Kidney (tissue), 14 donors: Measurements from ENCODE around the gene TSPAN31. TPM values are rescaled to one million over a fixed set of nuclear protein-coding genes. Genes with fewer than 3 reads are reported as not detected.

ENCODE experiments used
- DNase-seq, 5 donors: peaks; one replicate each; pipeline ENCODE4 v3.0.0-alpha.2; 2013 to 2020
- FAIRE-seq: peaks from 2 replicates; lab custom pipeline; 2012; peaks lifted over from hg19 to GRCh38; lab: Jason Lieb, UNC
- H3K27ac ChIP-seq, 2 donors: one replicate each; pipeline ENCODE4 v1.7.0; 2013; ENCODE audit warnings: low read depth in 2 of 2, low read length in 2 of 2, inconsistent platforms in 1 of 2
- H3K27me3 ChIP-seq: one replicate; pipeline ENCODE4 v1.7.1; 2013; ENCODE audit warnings: low read length, inconsistent platforms; ENCODE audit not compliant: control insufficient read depth, insufficient read depth
- H3K36me3 ChIP-seq, 3 donors: one replicate each; pipeline versions ENCODE4 v1.7.0 to v1.7.1; 2013; ENCODE audit warnings: low read length in 3 of 3, control low read depth in 1 of 3, inconsistent platforms in 1 of 3; ENCODE audit not compliant: insufficient read depth in 3 of 3, control insufficient read depth in 2 of 3
- H3K4me1 ChIP-seq, 3 donors: one replicate each; pipeline versions ENCODE4 v1.7.0 to v1.7.1; 2013; ENCODE audit warnings: low read length in 3 of 3, inconsistent platforms in 1 of 3, low read depth in 1 of 3; ENCODE audit not compliant: control insufficient read depth in 2 of 3, insufficient read depth in 2 of 3
- H3K4me3 ChIP-seq, 3 donors: one replicate each; pipeline versions ENCODE4 v1.7.0 to v1.8.1; 2013; ENCODE audit warnings: low read length in 3 of 3, control low read depth in 1 of 3, inconsistent platforms in 1 of 3
- H3K9ac ChIP-seq, 3 donors: one replicate each; pipeline versions ENCODE4 v1.7.0 to v1.7.1; 2013; ENCODE audit warnings: low read length in 3 of 3, control low read depth in 1 of 3, inconsistent platforms in 1 of 3
- H3K9me3 ChIP-seq, 3 donors: one replicate each; pipeline versions ENCODE4 v1.7.0 to v1.7.1; 2013; ENCODE audit warnings: low read length in 3 of 3, control low read depth in 1 of 3, inconsistent platforms in 1 of 3; ENCODE audit not compliant: control insufficient read depth in 2 of 3, insufficient read depth in 1 of 3
- CTCF ChIP-seq: IDR thresholded peaks from 3 replicates; pipeline ENCODE4 v1.5.1; 2012; ENCODE audit warnings: mild to moderate bottlenecking, moderate library complexity, borderline replicate concordance; ENCODE audit not compliant: insufficient read depth; ENCODE audit errors: extremely low read depth
- intact Hi-C: fragments of 100-400 bp; cut with DNase I; formaldehyde crosslinking; loops from one replicate; pipeline ENCODE4 v1.11.1; 2022
- polyA plus RNA-seq: library from polyadenylated mRNA; stranded (reverse); fragments of 350-450 nt; fragmentation: Illumina TruSeq; extraction: RNeasy Lipid Tissue Mini Kit (QIAGEN cat#74804); gene quantifications from one replicate; pipeline ENCODE4 v1.2.3, GENCODE V29; 2014; ENCODE audit warnings: low read depth, low replicate concordance; ENCODE audit not compliant: insufficient read depth
- total RNA-seq: library from RNA; stranded (reverse); fragmentation: NEBNext Ultra II Directional; extraction: Animal tissue kit (Norgen Biotek cat#: 25700); gene quantifications from one replicate; pipeline ENCODE4 v1.2.1, GENCODE V29; 2021
- donor health status: control.
- donor health status: control.
- donor health status: control.
- donor health status: control.
- donor health status: control.
- donor health status: DM: yes; HTN: yes; CAD: no.
- donor health status: Normal renal cell carcinoma (clear cell type).

TSPAN31 gene
- total and polyA plus RNA-seq, 2 donors from 2014 or later: 53.3 to 60.1 TPM

- Histone ChIP-seq H3K27ac (peak overlapping the region; percentile 20 to 77), H3K27me3 (no peaks in the 10 kb centered on the region), H3K4me3 (peak overlapping the region; percentile 53 to 59 (median 58)), H3K36me3 (peaks cover 0 to 8% (median 8%) of the 10 kb centered on the region in 3 donors), H3K4me1 (peaks cover 4 to 21% (median 6%) of the 10 kb centered on the region in 3 donors), H3K9me3 (no peaks in the 10 kb centered on the region), H3K9ac (peak overlapping the region in 2 of 3 donors; percentile 9 to 54)
- DNase-seq (no peak), FAIRE-seq (no peak)
- intact Hi-C loops: no loop called here
- no peak for TF ChIP-seq CTCF
These were observed 7.8 kb downstream of the TSPAN31 start for GRCh38 chr12:57752668-57753000.

DNA sequence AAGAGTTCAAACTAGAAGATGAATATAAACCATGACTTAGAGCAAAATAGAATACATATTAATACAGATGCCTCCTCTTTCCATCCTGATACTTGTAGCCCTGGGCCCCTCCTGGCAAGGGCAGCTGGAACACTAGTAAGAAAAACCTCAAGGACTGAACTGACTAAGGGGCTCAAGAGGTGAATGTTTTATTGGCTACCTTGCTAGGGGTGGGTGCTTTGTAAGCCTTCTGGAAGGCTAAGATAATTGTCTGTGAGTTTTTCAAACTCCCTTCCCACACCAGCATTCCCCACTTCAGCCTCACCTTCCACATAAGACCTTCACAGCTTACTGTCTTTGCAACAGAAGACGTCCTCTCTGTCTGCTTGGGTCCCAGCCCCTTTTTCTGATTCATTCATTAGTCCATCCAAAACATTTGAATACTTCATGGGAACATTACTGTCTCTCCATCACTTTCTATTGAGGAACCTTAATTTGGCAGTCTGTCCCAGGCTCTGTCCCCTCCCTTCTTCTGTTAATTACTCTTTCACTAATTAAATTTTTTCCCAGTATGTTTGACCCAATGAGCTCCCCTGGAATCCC lies 9.0 kb downstream of the TSPAN31 start:
- Histone ChIP-seq H3K4me1 (peaks cover 4 to 21% (median 6%) of the 10 kb centered on the region in 3 donors), H3K36me3 (peaks cover 4 to 8% (median 6%) of the 10 kb centered on the region in 3 donors), H3K27me3 (no peaks in the 10 kb centered on the region), H3K9me3 (no peaks in the 10 kb centered on the region), H3K4me3 (peak overlapping the region in 1 of 3 donors; percentile 2), H3K9ac (no peak overlapping the region), H3K27ac (no peak overlapping the region)
- TF ChIP-seq CTCF: no peak
- intact Hi-C loops: no loop called here
- DNase-seq (no peak), FAIRE-seq (no peak)

GRCh38 chr12:57754411-57755193 lies 9.8 kb downstream of the TSPAN31 start, which contains the start of gene MARCHF9:
TSS of gene MARCHF9 (plus strand) at chr12:57755103. CDS start at chr12:57755529, 426 bp downstream.
- Histone ChIP-seq H3K27ac (peak within 1 kb of the TSS in 1 of 2 donors; percentile 63), H3K36me3 (peaks cover 2 to 8% (median 4%) of the 10 kb centered on the region in 3 donors), H3K4me3 (peak within 1 kb of the TSS; percentile 73 to 87 (median 74)), H3K9ac (peak within 1 kb of the TSS in 2 of 3 donors; percentile 46 to 52), H3K9me3 (no peaks in the 10 kb centered on the region), H3K27me3 (no peaks in the 10 kb centered on the region), H3K4me1 (peaks cover 4 to 21% (median 6%) of the 10 kb centered on the region in 3 donors)
- FAIRE-seq (no peak), DNase-seq (peak; percentile 81 to 93 (median 90))
- intact Hi-C loops: no loop called here
- TF ChIP-seq CTCF: no peak
